ENCODE measurements around the gene ZNF500. TPM values are rescaled to one million over a fixed set of nuclear protein-coding genes. Genes with fewer than 3 reads are reported as not detected.

Gene ZNF500
- total RNA-seq, 1 donor from 2014 or later, result 5.4 TPM

- intact Hi-C loops (cut with micrococcal nuclease), result no loop called here
- no peak for TF ChIP-seq CTCF (IDR thresholded peaks at IDR 0.05; ENCODE audit: borderline replicate concordance)
- DNase-seq, result no peak
These were observed 9.3 kb upstream of the ZNF500 start for GRCh38 chr16:4776141-4776705.

GRCh38 chr16:4775005-4775404 is 8.0 kb upstream of the ZNF500 start:
- Histone ChIP-seq H3K27ac (replicated peaks) (no peak overlapping the region), H3K9me3 (replicated peaks) (no peaks in the 10 kb centered on the region), H3K4me3 (no peak overlapping the region), H3K27me3 (ENCODE audit: low read depth) (no peaks in the 10 kb centered on the region), H3K4me1 (no peaks in the 10 kb centered on the region), H3K36me3 (no peaks in the 10 kb centered on the region)
- intact Hi-C loops (cut with micrococcal nuclease), result no loop called here
- TF ChIP-seq CTCF (IDR thresholded peaks at IDR 0.05; ENCODE audit: borderline replicate concordance), result no peak
- DNase-seq, result no peak

More at GRCh38 chr16:4776141-4776705, 9.3 kb upstream of the ZNF500 start:
- Histone ChIP-seq H3K36me3 (no peaks in the 10 kb centered on the region), H3K27me3 (ENCODE audit: low read depth) (no peaks in the 10 kb centered on the region), H3K4me3 (no peak overlapping the region), H3K9me3 (replicated peaks) (no peaks in the 10 kb centered on the region), H3K4me1 (no peaks in the 10 kb centered on the region), H3K27ac (replicated peaks) (no peak overlapping the region)

- DNase-seq, result no peak
- Histone ChIP-seq H3K27ac (replicated peaks) (no peak overlapping the region), H3K4me3 (no peak overlapping the region), H3K9me3 (replicated peaks) (no peaks in the 10 kb centered on the region), H3K27me3 (ENCODE audit: low read depth) (no peaks in the 10 kb centered on the region), H3K4me1 (peaks cover 15% of the 10 kb centered on the region), H3K36me3 (no peaks in the 10 kb centered on the region)
- intact Hi-C loops (cut with micrococcal nuclease), result no loop called here
- TF ChIP-seq CTCF (IDR thresholded peaks at IDR 0.05; ENCODE audit: borderline replicate concordance), result no peak
These were observed 5.4 kb upstream of the ZNF500 start for GRCh38 chr16:4772351-4772750.

GRCh38 chr16:4771646-4772045 is 4.7 kb upstream of the ZNF500 start:
- no peak for DNase-seq
- peaks cover 20% of the 10 kb centered on the region for H3K4me1 ChIP-seq
- TF ChIP-seq CTCF (IDR thresholded peaks at IDR 0.05; ENCODE audit: borderline replicate concordance), result no peak
- H3K36me3 ChIP-seq, result no peaks in the 10 kb centered on the region
- intact Hi-C loops (cut with micrococcal nuclease), result no loop called here
- H3K27ac ChIP-seq (replicated peaks), result no peak overlapping the region
- no peak overlapping the region for H3K4me3 ChIP-seq
- no peaks in the 10 kb centered on the region for H3K27me3 ChIP-seq (ENCODE audit: low read depth)
- no peaks in the 10 kb centered on the region for H3K9me3 ChIP-seq (replicated peaks)

GRCh38 chr16:4769306-4769638 is 2.3 kb upstream of the ZNF500 start:
- peaks cover 39% of the 10 kb centered on the region for H3K4me1 ChIP-seq
- TF ChIP-seq CTCF (IDR thresholded peaks at IDR 0.05; ENCODE audit: borderline replicate concordance), result no peak
- peaks cover 9% of the 10 kb centered on the region for H3K36me3 ChIP-seq
- no peak for DNase-seq
- no peaks in the 10 kb centered on the region for H3K27me3 ChIP-seq (ENCODE audit: low read depth)
- intact Hi-C loops (cut with micrococcal nuclease), result no loop called here
- H3K4me3 ChIP-seq, result peak overlapping the region; percentile 86
- peak overlapping the region; percentile 91 for H3K27ac ChIP-seq (replicated peaks)
- H3K9me3 ChIP-seq (replicated peaks), result no peaks in the 10 kb centered on the region
